HEK293T (cell line): ENCODE data around the gene NKAPD1.

Experiments
- ARNT ChIP-seq: fragments of 450-650 bp; IDR thresholded peaks from 2 replicates; pipeline ENCODE4 v1.6.1; 2017; ENCODE audit warnings: mild to moderate bottlenecking
- ELF4 ChIP-seq: fragments of 450-650 bp; IDR thresholded peaks from 2 replicates; pipeline ENCODE4 v1.6.1; 2017; ENCODE audit warnings: antibody characterized with exemption
- FOXA1 ChIP-seq: fragments of 450-650 bp; IDR thresholded peaks from 2 replicates; pipeline ENCODE4 v1.6.1; 2016; ENCODE audit warnings: mild to moderate bottlenecking
- FOXK2 ChIP-seq: fragments of 450-650 bp; IDR thresholded peaks from 2 replicates; pipeline ENCODE4 v1.6.1; 2016; ENCODE audit warnings: mild to moderate bottlenecking
- FOXM1 ChIP-seq: fragments of 450-650 bp; IDR thresholded peaks from 2 replicates; pipeline ENCODE4 v1.6.1; 2017; ENCODE audit warnings: mild to moderate bottlenecking, borderline replicate concordance
- SP1 ChIP-seq: fragments of 450-650 bp; IDR thresholded peaks from 2 replicates; pipeline ENCODE4 v1.6.1; 2017
- SUZ12 ChIP-seq: fragments of 450-650 bp; IDR thresholded peaks from 2 replicates; pipeline ENCODE4 v1.6.1; 2016; ENCODE audit warnings: mild to moderate bottlenecking
- TF ChIP-seq, protein P1 (sequence below): fragments of 450-650 bp; IDR thresholded peaks from 2 replicates; pipeline ENCODE4 v1.6.1; 2016

- no peak for TF ChIP-seq ELF4
- TF ChIP-seq SP1: no peak
- TF ChIP-seq FOXM1: no peak
- TF ChIP-seq ARNT: no peak
- TF ChIP-seq, protein P1, sequence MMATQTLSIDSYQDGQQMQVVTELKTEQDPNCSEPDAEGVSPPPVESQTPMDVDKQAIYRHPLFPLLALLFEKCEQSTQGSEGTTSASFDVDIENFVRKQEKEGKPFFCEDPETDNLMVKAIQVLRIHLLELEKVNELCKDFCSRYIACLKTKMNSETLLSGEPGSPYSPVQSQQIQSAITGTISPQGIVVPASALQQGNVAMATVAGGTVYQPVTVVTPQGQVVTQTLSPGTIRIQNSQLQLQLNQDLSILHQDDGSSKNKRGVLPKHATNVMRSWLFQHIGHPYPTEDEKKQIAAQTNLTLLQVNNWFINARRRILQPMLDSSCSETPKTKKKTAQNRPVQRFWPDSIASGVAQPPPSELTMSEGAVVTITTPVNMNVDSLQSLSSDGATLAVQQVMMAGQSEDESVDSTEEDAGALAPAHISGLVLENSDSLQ: no peak
- TF ChIP-seq SUZ12: no peak
- no peak for TF ChIP-seq FOXA1
- TF ChIP-seq FOXK2: no peak
Measured at GRCh38 chr11:112123129-112123528, 49.0 kb downstream of the NKAPD1 start.
